K562 (cell line): Measurements from ENCODE around the gene DCAF10.

ENCODE experiments used
- CEBPB ChIP-seq: fragments of 450-650 bp; IDR thresholded peaks from 2 replicates; pipeline ENCODE4 v1.6.1; 2016; ENCODE audit warnings: missing genetic modification characterization, missing compliant biosample characterization
- COPS2 ChIP-seq: fragments of 450-650 bp; conservative IDR thresholded peaks from 2 replicates; pipeline ENCODE4 v1.6.1; 2016; ENCODE audit warnings: mild to moderate bottlenecking, moderate library complexity
- CTCF ChIP-seq, 3 experiments: IDR thresholded peaks in 2 of 3; conservative IDR thresholded peaks in 1 of 3; 2 replicates each; pipeline ENCODE4 v1.5.1; 2011 to 2012; ENCODE audit warnings: low read length in 3 of 3, mild to moderate bottlenecking in 3 of 3, control low read depth in 2 of 3, improper control_type of control experiment in 1 of 3, inconsistent platforms in 1 of 3, low read depth in 1 of 3, mixed read lengths in 1 of 3, moderate library complexity in 1 of 3; ENCODE audit not compliant: insufficient read depth in 2 of 3
- GATAD2A ChIP-seq: fragments of 450-650 bp; IDR thresholded peaks from 2 replicates; pipeline ENCODE4 v1.6.1; 2017
- HBP1 ChIP-seq: fragments of 450-650 bp; formaldehyde crosslinking; IDR thresholded peaks from 2 replicates; pipeline ENCODE4 v1.4.0; 2022; ENCODE audit warnings: missing genetic modification characterization
- HDGF ChIP-seq: fragments of 450-650 bp; IDR thresholded peaks from 2 replicates; pipeline ENCODE4 v1.6.1; 2016
- KLF10 ChIP-seq: fragments of 250-450 bp; sonication (Bioruptor Pico); IDR thresholded peaks from 2 replicates; pipeline ENCODE4 v1.6.1; 2021; ENCODE audit warnings: matching md5 sums
- MAZ ChIP-seq, 2 experiments: fragments of 450-650 bp in 1 of 2; sonication (generic) in 1 of 2; formaldehyde crosslinking; IDR thresholded peaks in 1 of 2; conservative IDR thresholded peaks in 1 of 2; 2 replicates each; pipeline versions ENCODE4 v1.4.0 to v1.5.0; 2020; ENCODE audit warnings: mild to moderate bottlenecking in 1 of 2, missing genetic modification reagents in 1 of 2
- NFXL1 ChIP-seq: fragments of 450-650 bp; formaldehyde crosslinking; IDR thresholded peaks from 2 replicates; pipeline ENCODE4 v1.4.0; 2021; ENCODE audit warnings: mild to moderate bottlenecking
- SMARCC2 ChIP-seq: fragments of 450-650 bp; IDR thresholded peaks from 2 replicates; pipeline ENCODE4 v1.6.1; 2017; ENCODE audit warnings: antibody characterized with exemption, moderate library complexity, mild to moderate bottlenecking, low read depth
- SOX6 ChIP-seq: fragments of 450-650 bp; IDR thresholded peaks from 2 replicates; pipeline ENCODE4 v1.6.1; 2014; ENCODE audit warnings: mild to moderate bottlenecking
- YY1 ChIP-seq, 3 experiments: IDR thresholded peaks; 2 replicates each; pipeline ENCODE4 v1.6.1; 2011; ENCODE audit warnings: low read length in 2 of 3, mild to moderate bottlenecking in 2 of 3, moderate library complexity in 2 of 3, borderline replicate concordance in 1 of 3, control low read depth in 1 of 3, low read depth in 1 of 3; ENCODE audit not compliant: insufficient read depth in 3 of 3, insufficient replicate concordance in 2 of 3, control insufficient read depth in 1 of 3, insufficient read length in 1 of 3; ENCODE audit errors: extremely low read depth in 1 of 3
- ZNF512 ChIP-seq: IDR thresholded peaks from 2 replicates; pipeline ENCODE4 v1.6.1; 2016; ENCODE audit warnings: missing genetic modification characterization, missing compliant biosample characterization
- TF ChIP-seq, protein P1 (sequence below): fragments of 450-650 bp; IDR thresholded peaks from 2 replicates; pipeline ENCODE4 v1.6.1; 2018; ENCODE audit not compliant: partially characterized antibody

- TF ChIP-seq HDGF (no peak), SMARCC2 (no peak), YY1 (IDR thresholded peaks at IDR 0.05; ENCODE audit: borderline replicate concordance in 1 of 3, control insufficient read depth in 1 of 3, extremely low read depth in 1 of 3, insufficient read depth in 3 of 3, insufficient read length in 1 of 3, insufficient replicate concordance in 2 of 3, low read depth in 1 of 3, low read length in 2 of 3) (no peak), NFXL1 (CRISPR knock-in tag) (no peak), CEBPB (no peak), ZNF512 (tag) (no peak), SOX6 (no peak), HBP1 (CRISPR knock-in tag) (no peak), MAZ (CRISPR knock-in tag; conservative IDR thresholded peaks at IDR 0.05 in 1 of 2, IDR thresholded peaks at IDR 0.05 in 1 of 2) (no peak), GATAD2A (no peak), CTCF (IDR thresholded peaks at IDR 0.05 in 2 of 3, conservative IDR thresholded peaks at IDR 0.05 in 1 of 3; ENCODE audit: insufficient read depth in 2 of 3, low read depth in 1 of 3, low read length in 3 of 3) (no peak), KLF10 (CRISPR knock-in tag) (no peak), COPS2 (no peak)
- TF ChIP-seq, protein P1, sequence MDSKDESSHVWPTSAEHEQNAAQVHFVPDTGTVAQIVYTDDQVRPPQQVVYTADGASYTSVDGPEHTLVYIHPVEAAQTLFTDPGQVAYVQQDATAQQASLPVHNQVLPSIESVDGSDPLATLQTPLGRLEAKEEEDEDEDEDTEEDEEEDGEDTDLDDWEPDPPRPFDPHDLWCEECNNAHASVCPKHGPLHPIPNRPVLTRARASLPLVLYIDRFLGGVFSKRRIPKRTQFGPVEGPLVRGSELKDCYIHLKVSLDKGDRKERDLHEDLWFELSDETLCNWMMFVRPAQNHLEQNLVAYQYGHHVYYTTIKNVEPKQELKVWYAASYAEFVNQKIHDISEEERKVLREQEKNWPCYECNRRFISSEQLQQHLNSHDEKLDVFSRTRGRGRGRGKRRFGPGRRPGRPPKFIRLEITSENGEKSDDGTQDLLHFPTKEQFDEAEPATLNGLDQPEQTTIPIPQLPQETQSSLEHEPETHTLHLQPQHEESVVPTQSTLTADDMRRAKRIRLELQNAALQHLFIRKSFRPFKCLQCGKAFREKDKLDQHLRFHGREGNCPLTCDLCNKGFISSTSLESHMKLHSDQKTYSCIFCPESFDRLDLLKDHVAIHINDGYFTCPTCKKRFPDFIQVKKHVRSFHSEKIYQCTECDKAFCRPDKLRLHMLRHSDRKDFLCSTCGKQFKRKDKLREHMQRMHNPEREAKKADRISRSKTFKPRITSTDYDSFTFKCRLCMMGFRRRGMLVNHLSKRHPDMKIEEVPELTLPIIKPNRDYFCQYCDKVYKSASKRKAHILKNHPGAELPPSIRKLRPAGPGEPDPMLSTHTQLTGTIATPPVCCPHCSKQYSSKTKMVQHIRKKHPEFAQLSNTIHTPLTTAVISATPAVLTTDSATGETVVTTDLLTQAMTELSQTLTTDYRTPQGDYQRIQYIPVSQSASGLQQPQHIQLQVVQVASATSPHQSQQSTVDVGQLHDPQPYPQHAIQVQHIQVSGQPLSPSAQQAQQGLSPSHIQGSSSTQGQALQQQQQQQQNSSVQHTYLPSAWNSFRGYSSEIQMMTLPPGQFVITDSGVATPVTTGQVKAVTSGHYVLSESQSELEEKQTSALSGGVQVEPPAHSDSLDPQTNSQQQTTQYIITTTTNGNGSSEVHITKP: no peak
These were observed 69.6 kb downstream of the DCAF10 start for GRCh38 chr9:37870081-37870798.
